ENCODE results near the gene WIZ. TPM values are rescaled to one million over a fixed set of nuclear protein-coding genes. Genes with fewer than 3 reads are reported as not detected.

Gene WIZ
- total and polyA plus RNA-seq, 2 donors (not counting 1 experiment from before 2014, with no cell fraction given) = 15.0 to 24.8 TPM

GRCh38 chr19:15432018-15432494, 17.7 kb downstream of the WIZ start:
- peak overlapping the region; percentile 4 to 80 (median 74) for H3K4me3 ChIP-seq (ENCODE audit: control extremely low read depth in 1 of 5, extremely low read depth in 1 of 5, insufficient read depth in 1 of 5, low read depth in 2 of 5, low read length in 4 of 5)
- H3K9ac ChIP-seq (ENCODE audit: low read length) = peak overlapping the region; percentile 75
- H3K27ac Mint-ChIP-seq = peak overlapping the region; percentile 93
- H3K9me3 Mint-ChIP-seq (ENCODE audit: insufficient read depth) = no peaks in the 10 kb centered on the region
- CTCF ChIA-PET = interaction anchor here (1.4 to 2.4 kb wide), 2 partner anchors 13 kb away, joined by 7 to 21 read pairs; partner anchors contain the start of gene AKAP8L
- H3K4me1 ChIP-seq (ENCODE audit: control insufficient read depth in 2 of 2, insufficient read depth in 2 of 2, low read length in 2 of 2) = peaks cover 24 to 32% of the 10 kb centered on the region in 2 donors
- under 1% methylated on average over 27 of the region's 44 CpGs for WGBS (ENCODE audit: insufficient coverage)
- H3K79me2 ChIP-seq (ENCODE audit: control insufficient read depth, insufficient read depth, low read length) = peaks cover 37% of the 10 kb centered on the region
- peak overlapping the region; percentile 94 for H3K4me3 Mint-ChIP-seq
- no peaks in the 10 kb centered on the region for H3K27me3 Mint-ChIP-seq
- DNase-seq (peak; percentile 51), ATAC-seq (ENCODE audit: low read depth) (no peak)
- peaks cover 49% of the 10 kb centered on the region for H4K20me1 ChIP-seq (ENCODE audit: control insufficient read depth, insufficient read depth, low read length, poor library complexity, severe bottlenecking)
- H2AFZ ChIP-seq (ENCODE audit: insufficient read depth, low read depth, low read length, poor library complexity, severe bottlenecking) = peak overlapping the region; percentile 68
- POLR2A ChIA-PET = interaction anchor here (0.5 to 3.6 kb wide), 5 partner anchors 13 to 1693 kb away, joined by 3 to 15 read pairs (median 4); partner anchors contain the start of genes AKAP8 and AKAP8L
- H3K9me3 ChIP-seq (ENCODE audit: control extremely low read depth in 1 of 3, control insufficient read depth in 2 of 3, insufficient read depth in 1 of 3, low read length in 2 of 3) = peaks cover 0 to 7% (median 0%) of the 10 kb centered on the region in 3 donors
- peaks cover 27% of the 10 kb centered on the region for H3K4me1 Mint-ChIP-seq
- TF ChIP-seq EZH2 (IDR thresholded peaks at IDR 0.05; ENCODE audit: borderline replicate concordance, insufficient read depth, low read depth, low read length, poor library complexity, severe bottlenecking) (no peak), CTCF (IDR thresholded peaks at IDR 0.05) (no peak)
- H3K36me3 ChIP-seq (replicated peaks in 1 of 2; ENCODE audit: control extremely low read depth in 1 of 2, control insufficient read depth in 1 of 2, extremely low read depth in 1 of 2, insufficient read depth in 2 of 2, low read length in 1 of 2) = peaks cover 0 to 6% of the 10 kb centered on the region in 2 experiments
- intact Hi-C loops (cut with micrococcal nuclease) = loop anchor here (1.0 to 2.0 kb wide), 4 partner anchors 13 to 124 kb away; partner anchors contain the start of gene RASAL3
- H3K27ac ChIP-seq (ENCODE audit: low read length in 2 of 2) = peak overlapping the region in 1 of 2 donors; percentile 71
- H3K27me3 ChIP-seq (replicated peaks in 1 of 4; ENCODE audit: control extremely low read depth in 1 of 4, control insufficient read depth in 3 of 4, insufficient read depth in 4 of 4, low read length in 3 of 4) = no peaks in the 10 kb centered on the region
- H3K4me2 ChIP-seq (replicated peaks; ENCODE audit: low read depth, low read length, poor library complexity, severe bottlenecking) = peak overlapping the region; percentile 98

DNA sequence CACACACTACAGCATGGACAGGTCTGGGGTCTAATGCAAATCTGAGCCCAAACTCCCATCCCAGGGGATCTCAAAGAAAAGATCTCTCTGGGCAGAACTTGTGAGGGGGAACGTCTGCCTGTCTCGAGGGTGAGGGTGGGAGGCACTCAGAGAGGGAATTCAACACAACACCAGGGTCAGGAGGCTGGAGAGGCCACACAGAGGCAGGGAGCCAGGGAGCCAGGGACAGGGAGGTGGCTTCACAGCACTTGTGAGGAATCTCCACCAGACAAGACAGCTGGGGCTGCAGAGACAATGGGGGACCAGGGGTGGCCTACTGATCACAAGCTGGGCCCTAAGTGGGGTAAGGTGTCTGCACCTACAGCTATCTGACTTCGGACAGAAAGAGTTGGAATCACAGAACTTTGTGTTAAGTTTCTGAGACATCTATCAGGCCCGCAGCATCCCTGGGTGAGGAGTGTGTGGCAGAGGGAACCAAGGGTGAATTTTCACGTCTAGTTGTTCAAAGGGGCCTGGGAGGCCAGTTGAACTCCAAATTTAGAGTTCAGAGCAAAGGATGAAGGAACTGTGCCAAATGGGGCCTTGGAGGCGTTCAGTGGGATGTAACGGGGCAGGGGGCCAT, 18.2 kb downstream of the WIZ start:
- peaks cover 50% of the 10 kb centered on the region for H4K20me1 ChIP-seq (ENCODE audit: control insufficient read depth, insufficient read depth, low read length, poor library complexity, severe bottlenecking)
- H3K9me3 ChIP-seq (ENCODE audit: control extremely low read depth in 1 of 3, control insufficient read depth in 2 of 3, insufficient read depth in 1 of 3, low read length in 2 of 3) = peaks cover 0 to 7% (median 0%) of the 10 kb centered on the region in 3 donors
- CTCF ChIA-PET = interaction anchor here (1.4 kb wide), 1 partner anchor 12 kb away, joined by 7 read pairs; the partner anchor contains the start of gene AKAP8L
- WGBS (ENCODE audit: insufficient coverage) = 24% methylated on average over 7 of the region's 7 CpGs
- H3K27ac ChIP-seq (ENCODE audit: low read length in 2 of 2) = peak overlapping the region in 1 of 2 donors; percentile 71
- POLR2A ChIA-PET = no interaction called here
- H3K4me3 Mint-ChIP-seq = peak overlapping the region; percentile 94
- peaks cover 0 to 11% of the 10 kb centered on the region in 2 experiments for H3K36me3 ChIP-seq (replicated peaks in 1 of 2; ENCODE audit: control extremely low read depth in 1 of 2, control insufficient read depth in 1 of 2, extremely low read depth in 1 of 2, insufficient read depth in 2 of 2, low read length in 1 of 2)
- H3K9me3 Mint-ChIP-seq (ENCODE audit: insufficient read depth) = no peaks in the 10 kb centered on the region
- H3K27me3 Mint-ChIP-seq = no peaks in the 10 kb centered on the region
- H3K27me3 ChIP-seq (replicated peaks in 1 of 4; ENCODE audit: control extremely low read depth in 1 of 4, control insufficient read depth in 3 of 4, insufficient read depth in 4 of 4, low read length in 3 of 4) = no peaks in the 10 kb centered on the region
- no peak for ATAC-seq (ENCODE audit: low read depth)
- peak overlapping the region; percentile 4 to 80 (median 74) for H3K4me3 ChIP-seq (ENCODE audit: control extremely low read depth in 1 of 5, extremely low read depth in 1 of 5, insufficient read depth in 1 of 5, low read depth in 2 of 5, low read length in 4 of 5)
- no peak for DNase-seq
- peaks cover 27% of the 10 kb centered on the region for H3K4me1 Mint-ChIP-seq
- H3K4me1 ChIP-seq (ENCODE audit: control insufficient read depth in 2 of 2, insufficient read depth in 2 of 2, low read length in 2 of 2) = peaks cover 24 to 32% of the 10 kb centered on the region in 2 donors
- intact Hi-C loops (cut with micrococcal nuclease) = loop anchor here (1.0 to 2.0 kb wide), 4 partner anchors 12 to 125 kb away; partner anchors contain the start of gene RASAL3
- peak overlapping the region; percentile 75 for H3K9ac ChIP-seq (ENCODE audit: low read length)
- peak overlapping the region; percentile 93 for H3K27ac Mint-ChIP-seq
- H3K4me2 ChIP-seq (replicated peaks; ENCODE audit: low read depth, low read length, poor library complexity, severe bottlenecking) = peak overlapping the region; percentile 98
- peak overlapping the region; percentile 68 for H2AFZ ChIP-seq (ENCODE audit: insufficient read depth, low read depth, low read length, poor library complexity, severe bottlenecking)
- no peak for TF ChIP-seq CTCF (IDR thresholded peaks at IDR 0.05)
- TF ChIP-seq EZH2 (IDR thresholded peaks at IDR 0.05; ENCODE audit: borderline replicate concordance, insufficient read depth, low read depth, low read length, poor library complexity, severe bottlenecking) = no peak
- H3K79me2 ChIP-seq (ENCODE audit: control insufficient read depth, insufficient read depth, low read length) = peaks cover 37% of the 10 kb centered on the region

Data from B cell (primary cell).